Measurements from ENCODE around the gene RAI1. TPM values are rescaled to one million over a fixed set of nuclear protein-coding genes. Genes with fewer than 3 reads are reported as not detected.

Gene RAI1
- total RNA-seq, 1 donor, result 23.2 TPM

GRCh38 chr17:17714261-17714866 lies 33.1 kb downstream of the RAI1 start:
- peak in 1 of 3 donors; percentile 75 for DNase-seq (ENCODE audit: low read depth in 2 of 3, low spot score in 2 of 3)

- DNase-seq (ENCODE audit: low read depth in 2 of 3, low spot score in 2 of 3), result no peak
Measured at GRCh38 chr17:17714879-17715278, 33.6 kb downstream of the RAI1 start.

- DNase-seq (ENCODE audit: low read depth in 2 of 3, low spot score in 2 of 3), result no peak
Measured at GRCh38 chr17:17716837-17717523, 35.7 kb downstream of the RAI1 start.

GRCh38 chr17:17718251-17718650 lies 37.0 kb downstream of the RAI1 start:
- no peak for DNase-seq (ENCODE audit: low read depth in 2 of 3, low spot score in 2 of 3)

GRCh38 chr17:17719199-17719940 lies 38.1 kb downstream of the RAI1 start:
- DNase-seq (ENCODE audit: low read depth in 2 of 3, low spot score in 2 of 3), result no peak

- no peak for DNase-seq (ENCODE audit: low read depth in 2 of 3, low spot score in 2 of 3)
Measured at GRCh38 chr17:17719966-17720543, 38.8 kb downstream of the RAI1 start.

GRCh38 chr17:17721140-17721668 lies 39.9 kb downstream of the RAI1 start:
- DNase-seq (ENCODE audit: low read depth in 2 of 3, low spot score in 2 of 3), result no peak

GRCh38 chr17:17722081-17722905 lies 41.0 kb downstream of the RAI1 start:
- peak in 1 of 3 donors; percentile 33 for DNase-seq (ENCODE audit: low read depth in 2 of 3, low spot score in 2 of 3)

- no peak for DNase-seq (ENCODE audit: low read depth in 2 of 3, low spot score in 2 of 3)
Measured at GRCh38 chr17:17722906-17723353, 41.7 kb downstream of the RAI1 start.

GRCh38 chr17:17723354-17724261 lies 42.4 kb downstream of the RAI1 start:
- DNase-seq (ENCODE audit: low read depth in 2 of 3, low spot score in 2 of 3), result peak in 2 of 3 donors; percentile 59 to 70

GRCh38 chr17:17724307-17725010 lies 43.2 kb downstream of the RAI1 start:
- peak in 1 of 3 donors; percentile 53 for DNase-seq (ENCODE audit: low read depth in 2 of 3, low spot score in 2 of 3)

- DNase-seq (ENCODE audit: low read depth in 2 of 3, low spot score in 2 of 3), result no peak
Measured at GRCh38 chr17:17725011-17725751, 43.9 kb downstream of the RAI1 start.

GRCh38 chr17:17725752-17726457 lies 44.6 kb downstream of the RAI1 start:
- no peak for DNase-seq (ENCODE audit: low read depth in 2 of 3, low spot score in 2 of 3)

GRCh38 chr17:17726458-17727060 lies 45.3 kb downstream of the RAI1 start:
- DNase-seq (ENCODE audit: low read depth in 2 of 3, low spot score in 2 of 3), result no peak

GRCh38 chr17:17727111-17727659 lies 45.9 kb downstream of the RAI1 start:
- DNase-seq (ENCODE audit: low read depth in 2 of 3, low spot score in 2 of 3), result no peak

- DNase-seq (ENCODE audit: low read depth in 2 of 3, low spot score in 2 of 3), result no peak
Measured at GRCh38 chr17:17728146-17728545, 46.9 kb downstream of the RAI1 start.

All from hematopoietic multipotent progenitor cell (in vitro differentiated cells).